GM12872 (cell line): ENCODE results near the gene ZNF654.

ENCODE experiments used
- CTCF ChIP-seq: IDR thresholded peaks from 3 replicates; pipeline ENCODE4 v1.5.1; 2011; ENCODE audit warnings: low read depth, mild to moderate bottlenecking, low read length, moderate library complexity; ENCODE audit not compliant: insufficient read depth

The ZNF654 gene

GRCh38 chr3:88058581-88059379 lies at the start of gene ZNF654, which contains the start of gene CGGBP1:
Gene ZNF654, plus strand, starts transcription at chr3:88059255. Its CDS starts 65 bp downstream, at chr3:88059320.
Gene CGGBP1, minus strand, starts transcription at chr3:88059005. Its CDS starts 3,029 bp downstream, at chr3:88055976.
- TF ChIP-seq CTCF: no peak

GRCh38 chr3:88010810-88011209 lies 48.2 kb upstream of the ZNF654 start:
- TF ChIP-seq CTCF: no peak

GRCh38 chr3:88013592-88013991 lies 45.5 kb upstream of the ZNF654 start:
- no peak for TF ChIP-seq CTCF

GRCh38 chr3:88019024-88019423 lies 40.0 kb upstream of the ZNF654 start:
- no peak for TF ChIP-seq CTCF

- no peak for TF ChIP-seq CTCF
Observed at GRCh38 chr3:88025001-88025552, 34.0 kb upstream of the ZNF654 start.

GRCh38 chr3:88028876-88029275 lies 30.2 kb upstream of the ZNF654 start:
- no peak for TF ChIP-seq CTCF

GRCh38 chr3:88030210-88030609 lies 28.8 kb upstream of the ZNF654 start:
- no peak for TF ChIP-seq CTCF
